Effector CD4-positive, alpha-beta T cell (primary cell): ENCODE results near the gene PSRC1.

ENCODE experiments used
- DNase-seq: peaks from one replicate; pipeline ENCODE4 v3.0.0-alpha.2; 2020

PSRC1 gene

GRCh38 chr1:109243221-109243620, 39.7 kb downstream of the PSRC1 start:
- no peak for DNase-seq

- no peak for DNase-seq
Measured at GRCh38 chr1:109242387-109242786, 40.6 kb downstream of the PSRC1 start.

- no peak for DNase-seq
Measured at GRCh38 chr1:109241841-109242345, 41.1 kb downstream of the PSRC1 start.

GRCh38 chr1:109241344-109241743, 41.6 kb downstream of the PSRC1 start:
- DNase-seq, result no peak

- DNase-seq, result no peak
Measured at GRCh38 chr1:109240158-109241152, 42.5 kb downstream of the PSRC1 start.

GRCh38 chr1:109239409-109240068, 43.4 kb downstream of the PSRC1 start:
- no peak for DNase-seq

- DNase-seq, result no peak
Measured at GRCh38 chr1:109239047-109239408, 43.9 kb downstream of the PSRC1 start.

- no peak for DNase-seq
Measured at GRCh38 chr1:109238382-109238781, 44.6 kb downstream of the PSRC1 start.

- no peak for DNase-seq
Measured at GRCh38 chr1:109237512-109237911, 45.4 kb downstream of the PSRC1 start.

GRCh38 chr1:109235137-109235536, 47.8 kb downstream of the PSRC1 start:
- DNase-seq, result no peak

- DNase-seq, result no peak
Measured at GRCh38 chr1:109231066-109231465, 51.9 kb downstream of the PSRC1 start.
